ENCODE measurements around the gene ADGRL1.
A peak's percentile ranks its signal among the peaks of the same experiment; 100 is the strongest.
"Not testable (repeated sequence)": the region's sequence is repeated elsewhere in the genome, so short reads cannot be mapped to it uniquely, and the experiment has no call there.

ADGRL1 gene

GRCh38 chr19:14186684-14187083 is 19.3 kb downstream of the ADGRL1 start:
- DNase-seq, result not testable (repeated sequence)

- not testable (repeated sequence) for DNase-seq
Observed at GRCh38 chr19:14185691-14186090, 20.3 kb downstream of the ADGRL1 start.

- DNase-seq, result no peak
Observed at GRCh38 chr19:14185158-14185557, 20.8 kb downstream of the ADGRL1 start.

- no peak for DNase-seq
Observed at GRCh38 chr19:14183741-14184350, 22.1 kb downstream of the ADGRL1 start.

GRCh38 chr19:14182476-14182875 is 23.5 kb downstream of the ADGRL1 start:
- no peak for DNase-seq

GRCh38 chr19:14181906-14182305 is 24.1 kb downstream of the ADGRL1 start:
- DNase-seq, result no peak

GRCh38 chr19:14181199-14181598 is 24.8 kb downstream of the ADGRL1 start:
- not testable (repeated sequence) for DNase-seq

GRCh38 chr19:14177496-14178074 is 28.4 kb downstream of the ADGRL1 start:
- DNase-seq, result no peak

- no peak for DNase-seq
Observed at GRCh38 chr19:14175351-14175792, 30.6 kb downstream of the ADGRL1 start.

- no peak for DNase-seq
Observed at GRCh38 chr19:14174883-14175282, 31.1 kb downstream of the ADGRL1 start.

- no peak for DNase-seq
Observed at GRCh38 chr19:14168993-14169392, 37.0 kb downstream of the ADGRL1 start.

- no peak for DNase-seq
Observed at GRCh38 chr19:14168259-14168972, 37.6 kb downstream of the ADGRL1 start.

GRCh38 chr19:14167576-14168138 is 38.3 kb downstream of the ADGRL1 start:
- peak; percentile 21 to 36 for DNase-seq

GRCh38 chr19:14166999-14167575 is 38.9 kb downstream of the ADGRL1 start:
- DNase-seq, result no peak

- no peak for DNase-seq
Observed at GRCh38 chr19:14165990-14166830, 39.8 kb downstream of the ADGRL1 start.

GRCh38 chr19:14164724-14165493 is 41.1 kb downstream of the ADGRL1 start:
- no peak for DNase-seq

GRCh38 chr19:14164082-14164481 is 41.9 kb downstream of the ADGRL1 start:
- DNase-seq, result no peak

GRCh38 chr19:14162871-14163297 is 43.1 kb downstream of the ADGRL1 start:
- DNase-seq, result no peak

GRCh38 chr19:14161305-14161704 is 44.7 kb downstream of the ADGRL1 start:
- DNase-seq, result no peak

GRCh38 chr19:14160017-14160703 is 45.8 kb downstream of the ADGRL1 start:
- no peak for DNase-seq

- no peak for DNase-seq
Observed at GRCh38 chr19:14159059-14159458, 46.9 kb downstream of the ADGRL1 start.

Data from inflammatory macrophage treated with lipopolysaccharide for 1 hour (primary cell).